IMR-90 (cell line): Measurements from ENCODE around the gene IL2RG. TPM values are rescaled to one million over a fixed set of nuclear protein-coding genes. Genes with fewer than 3 reads are reported as not detected.

Source experiments
- ATAC-seq: fragments of 200-7000 bp; cut with Tn5 transposase; 2 replicates; pipeline ENCODE4 v1.9.1; 2020; ENCODE audit warnings: low read depth, mild to moderate bottlenecking, moderate library complexity
- BruUV-seq: library from RNA; stranded (reverse); fragments of 400-500 nt; replicated peaks from 2 replicates; lab custom pipeline; 2021; lab: Mats Ljungman, UMichigan
- CTCF ChIA-PET: fragments of 300-600 bp; formaldehyde crosslinking; extraction: SDS; loops from one replicate; lab custom pipeline; 2021; ENCODE audit warnings: antibody characterized with exemption; lab: Yijun Ruan, JAX
- POLR2A ChIA-PET: fragments of 300-600 bp; sonication (Branson Sonifier 250); formaldehyde crosslinking; loops from one replicate; lab custom pipeline; 2022; ENCODE audit warnings: antibody characterized with exemption; ENCODE audit not compliant: unreplicated experiment; lab: Charles Lee
- DNase-seq: peaks from one replicate; pipeline ENCODE4 v3.0.0; 2013
- H2AFZ ChIP-seq: replicated peaks from 2 replicates; pipeline ENCODE3; 2013; ENCODE audit warnings: low read length, mild to moderate bottlenecking; ENCODE audit not compliant: poor library complexity
- H2AK5ac ChIP-seq: 2 replicates; pipeline ENCODE4 v1.6.1; 2013; ENCODE audit warnings: low read depth, low read length, inconsistent platforms
- H2AK9ac ChIP-seq: replicated peaks from 2 replicates; pipeline ENCODE3; 2013; ENCODE audit warnings: mild to moderate bottlenecking, low read depth, low read length, moderate library complexity; ENCODE audit not compliant: poor library complexity
- H2BK120ac ChIP-seq: 2 replicates; pipeline ENCODE4 v1.6.1; 2013; ENCODE audit warnings: low read depth, low read length, inconsistent platforms
- H2BK15ac ChIP-seq: 3 replicates; pipeline ENCODE4 v1.6.1; 2013; ENCODE audit warnings: low read depth, low read length, inconsistent platforms
- H2BK20ac ChIP-seq: 2 replicates; pipeline ENCODE4 v1.6.1; 2013; ENCODE audit warnings: low read depth, mild to moderate bottlenecking, inconsistent platforms, low read length, moderate library complexity
- H2BK5ac ChIP-seq: 2 replicates; pipeline ENCODE4 v1.6.1; 2013; ENCODE audit warnings: mild to moderate bottlenecking, low read depth, low read length, inconsistent platforms; ENCODE audit not compliant: poor library complexity, severe bottlenecking
- H3K14ac ChIP-seq: replicated peaks from 2 replicates; pipeline ENCODE4 v1.6.1; 2013; ENCODE audit warnings: low read depth, low read length, inconsistent platforms
- H3K18ac ChIP-seq: 2 replicates; pipeline ENCODE4 v1.6.1; 2013; ENCODE audit warnings: low read depth, low read length, control low read depth
- H3K23ac ChIP-seq: 2 replicates; pipeline ENCODE4 v1.6.1; 2013; ENCODE audit warnings: low read depth, low read length, inconsistent platforms
- H3K27ac ChIP-seq: 2 replicates; pipeline ENCODE4 v1.5.1; 2013; ENCODE audit warnings: mild to moderate bottlenecking, control low read depth, low read length; ENCODE audit not compliant: insufficient read depth
- H3K27me3 ChIP-seq: 2 replicates; pipeline ENCODE4 v1.6.1; 2013; ENCODE audit warnings: low read length; ENCODE audit not compliant: control insufficient read depth, insufficient read depth
- H3K36me3 ChIP-seq: 2 replicates; pipeline ENCODE4 v1.6.1; 2013; ENCODE audit warnings: low read length, mixed read lengths; ENCODE audit not compliant: control insufficient read depth, insufficient read depth
- H3K4ac ChIP-seq: 2 replicates; pipeline ENCODE4 v1.6.1; 2013; ENCODE audit warnings: low read depth, low read length, inconsistent platforms
- H3K4me1 ChIP-seq: 2 replicates; pipeline ENCODE4 v1.6.1; 2013; ENCODE audit warnings: low read length, mixed read lengths; ENCODE audit not compliant: control insufficient read depth, insufficient read depth
- H3K4me2 ChIP-seq: 2 replicates; pipeline ENCODE4 v1.6.1; 2013; ENCODE audit warnings: low read depth, mild to moderate bottlenecking, control low read depth, low read length, moderate library complexity
- H3K4me3 ChIP-seq: 2 replicates; pipeline ENCODE4 v1.5.1; 2013; ENCODE audit warnings: low read depth, mild to moderate bottlenecking, control low read depth, low read length, moderate library complexity; ENCODE audit not compliant: insufficient read depth
- H3K56ac ChIP-seq: 2 replicates; pipeline ENCODE4 v1.6.1; 2013; ENCODE audit warnings: low read length, inconsistent platforms; ENCODE audit not compliant: insufficient read depth; ENCODE audit errors: extremely low read depth
- H3K79me1 ChIP-seq, 2 experiments: 2 replicates each; pipeline ENCODE4 v1.6.1; 2013; ENCODE audit warnings: low read length in 2 of 2, inconsistent platforms in 1 of 2, low read depth in 1 of 2
- H3K9ac ChIP-seq: 2 replicates; pipeline ENCODE4 v1.6.1; 2013; ENCODE audit warnings: low read depth, low read length, control low read depth
- H3K9me1 ChIP-seq: 2 replicates; pipeline ENCODE4 v1.6.1; 2013; ENCODE audit warnings: low read length, inconsistent platforms; ENCODE audit not compliant: insufficient read depth
- H3K9me3 ChIP-seq: 2 replicates; pipeline ENCODE4 v1.6.1; 2013; ENCODE audit warnings: low read length; ENCODE audit not compliant: control insufficient read depth, insufficient read depth
- H4K20me1 ChIP-seq: 2 replicates; pipeline ENCODE4 v1.6.1; 2013; ENCODE audit warnings: low read length, inconsistent platforms; ENCODE audit not compliant: insufficient read depth
- H4K5ac ChIP-seq: 2 replicates; pipeline ENCODE4 v1.6.1; 2013; ENCODE audit warnings: mild to moderate bottlenecking, low read depth, low read length, control low read depth
- H4K8ac ChIP-seq, 2 experiments: 2 replicates each; pipeline ENCODE4 v1.6.1; 2013; ENCODE audit warnings: low read depth in 2 of 2, low read length in 2 of 2, control low read depth in 1 of 2, inconsistent platforms in 1 of 2
- H4K91ac ChIP-seq: 2 replicates; pipeline ENCODE4 v1.6.1; 2013; ENCODE audit warnings: low read depth, low read length, inconsistent platforms; ENCODE audit not compliant: insufficient read depth
- RAD21 ChIP-seq: IDR thresholded peaks from 2 replicates; pipeline ENCODE4 v1.6.1; 2012; ENCODE audit warnings: low read length, improper control_type of control experiment
- RCOR1 ChIP-seq: IDR thresholded peaks from 2 replicates; pipeline ENCODE4 v1.6.1; 2012; ENCODE audit warnings: mild to moderate bottlenecking, low read length, improper control_type of control experiment; ENCODE audit not compliant: insufficient replicate concordance
- WGBS, 2 experiments: methylation state at CpG; one replicate each; pipeline versions ENCODE4 v1.1.5 to v1.1.7; 2013; ENCODE audit warnings: missing lambda C conversion rate in 2 of 2; ENCODE audit not compliant: insufficient read length in 1 of 2; ENCODE audit errors: extremely low coverage in 2 of 2; 5-methylcytosine and 5-hydroxymethylcytosine counted together
- dilution Hi-C: fragments of 300-500 bp; cut with HindIII; formaldehyde crosslinking; loops from one replicate; pipeline ENCODE4 v1.14.3; 2018; ENCODE audit warnings: low sequenced_read_pairs; ENCODE audit not compliant: unreplicated experiment
- in situ Hi-C: fragments of 300-500 bp; cut with MboI; formaldehyde crosslinking; loops from 3 replicates; pipeline ENCODE4 v1.14.3; 2019; ENCODE audit warnings: low sequenced_read_pairs, inconsistent platforms, mixed read lengths
- intact Hi-C: fragments of 100-400 bp; cut with micrococcal nuclease; formaldehyde crosslinking; loops from 2 replicates; pipeline ENCODE4 v1.10.0; 2022
- polyA plus RNA-seq, 3 experiments: library from polyadenylated mRNA; depleted of rRNA; stranded (reverse); fragments of >200 nt; gene quantifications; 2 replicates each; pipeline ENCODE4 v1.2.3, GENCODE V29; 2012; ENCODE audit warnings: low replicate concordance in 1 of 3
- total RNA-seq: library from RNA; depleted of rRNA; stranded (reverse); fragments of >200 nt; gene quantifications from 2 replicates; pipeline ENCODE4 v1.2.3, GENCODE V29; 2012
- TF ChIP-seq, protein P1 (sequence below): fragments of 150-350 bp; IDR thresholded peaks from 2 replicates; pipeline ENCODE4 v1.6.1; 2016; ENCODE audit warnings: low read depth, mild to moderate bottlenecking, low read length, moderate library complexity, borderline replicate concordance

IL2RG gene
- total and polyA plus RNA-seq, 2 of the 4 experiments (the other 2 are of a cell fraction): not detected

DNA sequence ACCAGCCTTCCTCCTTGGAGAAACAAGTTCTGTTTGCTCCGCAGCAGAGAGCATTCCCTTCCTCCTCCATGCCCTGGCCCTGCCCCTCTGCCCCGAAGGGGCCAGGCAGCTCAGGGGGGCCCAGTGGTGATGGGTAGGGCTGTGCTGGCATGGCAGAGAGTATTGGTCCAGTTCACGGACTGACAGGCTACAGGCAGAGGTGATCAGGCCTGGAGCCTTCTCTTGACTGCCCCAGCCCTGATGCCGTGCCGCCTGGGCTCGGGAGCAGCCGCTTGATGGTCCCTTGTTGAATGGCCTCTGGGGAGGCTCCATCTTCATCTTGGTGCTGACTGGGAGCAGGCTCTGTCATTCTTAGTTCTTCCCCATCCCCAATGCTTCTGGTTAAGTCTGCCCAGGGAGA is 42.8 kb upstream of the IL2RG start:
- no peak overlapping the region for H2AK5ac ChIP-seq
- no peaks in the 10 kb centered on the region for H3K9me3 ChIP-seq
- ChIA-PET POLR2A (no interaction called here), CTCF (no interaction called here)
- no peak for ATAC-seq
- H3K27me3 ChIP-seq: peaks cover 10% of the 10 kb centered on the region; the same call in 1 of the 2 replicates
- H3K79me1 ChIP-seq: no peaks in the 10 kb centered on the region
- no TSS peak for BruUV-seq
- no peak overlapping the region for H3K4me2 ChIP-seq
- no peak overlapping the region for H2BK120ac ChIP-seq
- no peak overlapping the region for H3K56ac ChIP-seq
- H2BK15ac ChIP-seq: no peak overlapping the region
- H3K9me1 ChIP-seq: no peaks in the 10 kb centered on the region
- no peak overlapping the region for H3K14ac ChIP-seq
- WGBS, 2 experiments: 70% methylated on average over 2 of the region's 7 CpGs; no CpG with 5 or more reads in 1 of the 2 experiments
- no peak overlapping the region for H3K27ac ChIP-seq
- no peak for DNase-seq
- no peak overlapping the region for H4K5ac ChIP-seq
- TF ChIP-seq RAD21: no peak
- TF ChIP-seq RCOR1: no peak
- TF ChIP-seq, protein P1, sequence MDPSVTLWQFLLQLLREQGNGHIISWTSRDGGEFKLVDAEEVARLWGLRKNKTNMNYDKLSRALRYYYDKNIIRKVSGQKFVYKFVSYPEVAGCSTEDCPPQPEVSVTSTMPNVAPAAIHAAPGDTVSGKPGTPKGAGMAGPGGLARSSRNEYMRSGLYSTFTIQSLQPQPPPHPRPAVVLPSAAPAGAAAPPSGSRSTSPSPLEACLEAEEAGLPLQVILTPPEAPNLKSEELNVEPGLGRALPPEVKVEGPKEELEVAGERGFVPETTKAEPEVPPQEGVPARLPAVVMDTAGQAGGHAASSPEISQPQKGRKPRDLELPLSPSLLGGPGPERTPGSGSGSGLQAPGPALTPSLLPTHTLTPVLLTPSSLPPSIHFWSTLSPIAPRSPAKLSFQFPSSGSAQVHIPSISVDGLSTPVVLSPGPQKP: no peak
- dilution Hi-C loops (no loop called here), in situ Hi-C loops (no loop called here), intact Hi-C loops (no loop called here)
- H2AK9ac ChIP-seq: no peak overlapping the region
- H3K4me3 ChIP-seq: no peak overlapping the region
- no peak overlapping the region for H4K8ac ChIP-seq
- H3K9ac ChIP-seq: no peak overlapping the region
- no peak overlapping the region for H2BK20ac ChIP-seq
- no peak overlapping the region for H2BK5ac ChIP-seq
- H3K4ac ChIP-seq: no peak overlapping the region
- H3K23ac ChIP-seq: no peak overlapping the region
- no peak overlapping the region for H2AFZ ChIP-seq
- no peak overlapping the region for H4K91ac ChIP-seq
- no peaks in the 10 kb centered on the region for H3K4me1 ChIP-seq
- H3K18ac ChIP-seq: no peak overlapping the region
- H3K36me3 ChIP-seq: no peaks in the 10 kb centered on the region
- no peaks in the 10 kb centered on the region for H4K20me1 ChIP-seq
